ENCODE results near the gene ESAM.
A peak's percentile ranks its signal among the peaks of the same experiment; 100 is the strongest.

ESAM gene

DNA sequence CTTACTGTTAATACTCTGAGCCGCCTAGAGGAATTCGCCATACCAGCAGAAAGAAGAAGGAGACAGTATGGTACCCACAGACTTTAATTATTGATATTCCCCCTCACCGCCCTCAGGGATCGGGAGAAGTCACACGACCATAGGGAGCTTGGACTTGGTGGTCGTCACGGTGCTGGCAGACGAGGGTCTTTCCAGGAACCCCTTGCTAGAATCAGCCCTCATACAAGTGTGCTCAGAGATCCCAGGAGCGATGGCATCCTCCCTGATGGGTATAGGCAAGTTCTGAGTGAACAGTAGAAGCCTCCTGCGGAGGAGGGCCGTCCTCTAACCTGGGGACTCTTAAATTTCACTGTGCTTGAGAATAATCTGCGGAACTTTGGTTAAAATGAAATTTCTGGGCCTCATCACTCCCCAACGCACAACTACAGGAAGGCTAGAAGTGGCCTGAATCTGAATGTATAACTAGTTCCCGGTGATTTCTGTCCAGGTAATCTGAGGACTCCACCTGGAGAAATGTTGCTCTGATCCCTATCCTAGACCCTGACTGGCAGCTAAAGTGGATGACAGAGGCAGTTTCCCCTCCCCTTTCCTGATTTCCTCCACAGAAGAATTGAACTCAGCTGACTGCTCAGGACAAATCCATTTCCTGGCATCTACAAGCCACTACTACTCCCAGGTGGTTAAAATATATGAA, 14.5 kb downstream of the ESAM start:
- TF ChIP-seq CTCF (IDR thresholded peaks at IDR 0.05): no peak

DNA sequence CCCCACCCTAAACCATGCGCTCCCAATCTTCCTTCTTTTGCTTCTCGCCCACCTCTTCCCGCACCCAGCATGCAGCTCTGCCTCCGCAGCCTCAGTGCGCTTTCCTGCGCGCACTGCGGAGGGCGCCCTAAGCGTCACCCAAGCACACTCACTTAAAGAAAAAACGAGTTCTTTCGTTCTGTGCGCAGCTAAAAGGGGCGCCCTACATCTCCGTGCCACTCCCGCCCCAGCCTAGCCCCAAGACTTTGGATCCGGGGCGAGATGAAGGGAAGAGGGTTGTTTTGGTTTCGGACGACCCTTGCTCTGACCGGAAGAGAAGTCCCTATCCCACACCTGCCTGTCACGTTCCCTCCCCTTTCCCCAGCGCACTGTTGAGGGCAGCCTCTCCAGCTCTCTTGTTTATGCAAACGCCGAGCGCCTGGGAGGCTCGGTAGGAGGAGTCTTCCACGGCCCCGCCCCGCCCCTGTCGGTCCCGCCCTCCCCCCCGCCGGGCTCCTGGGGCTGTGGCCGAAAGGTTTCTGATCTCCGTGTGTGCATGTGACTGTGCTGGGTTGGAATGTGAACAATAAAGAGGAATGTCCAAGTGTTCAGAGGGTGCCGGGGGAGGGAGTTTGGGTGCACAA, 15.4 kb downstream of the ESAM start:
- TF ChIP-seq CTCF (IDR thresholded peaks at IDR 0.05): peak; percentile 81

DNA sequence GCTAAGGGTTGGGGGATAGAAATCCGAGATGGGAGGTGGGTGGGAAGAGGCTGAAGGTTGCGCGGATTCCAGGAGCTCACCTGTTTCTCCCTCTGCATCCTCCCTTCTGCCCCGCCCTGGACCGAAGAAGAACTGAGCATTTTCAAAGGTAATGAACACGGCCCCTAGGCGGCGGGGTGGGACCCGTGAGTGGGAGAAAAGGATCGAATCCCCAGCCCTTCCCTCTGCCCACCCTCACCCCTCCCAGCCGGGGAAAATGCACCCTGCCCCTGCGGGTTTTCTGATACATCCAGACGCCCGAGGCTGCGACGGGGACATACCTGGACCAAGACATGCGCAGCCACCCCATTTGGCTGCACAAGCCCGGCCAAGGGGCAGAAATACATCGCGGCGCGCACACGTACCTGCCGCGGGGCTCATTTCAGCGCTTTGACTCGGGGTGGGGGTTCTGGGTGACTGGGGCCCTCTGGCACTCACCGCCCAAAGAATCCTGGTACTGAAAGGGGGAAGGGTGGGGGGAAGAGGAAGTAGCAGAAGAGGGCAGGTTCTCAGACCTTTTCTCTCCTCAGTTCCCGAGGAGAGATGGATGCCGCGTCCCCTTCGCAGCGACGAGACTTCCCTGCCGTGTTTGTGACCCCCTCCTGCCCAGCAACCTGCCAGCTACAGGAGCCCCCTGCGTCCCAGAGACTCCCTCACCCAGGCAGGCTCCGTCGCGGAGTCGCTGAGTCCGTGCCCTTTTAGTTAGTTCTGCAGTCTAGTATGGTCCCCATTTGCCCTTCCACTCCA, 16.1 kb downstream of the ESAM start:
- peak; percentile 36 for TF ChIP-seq CTCF (IDR thresholded peaks at IDR 0.05)

DNA sequence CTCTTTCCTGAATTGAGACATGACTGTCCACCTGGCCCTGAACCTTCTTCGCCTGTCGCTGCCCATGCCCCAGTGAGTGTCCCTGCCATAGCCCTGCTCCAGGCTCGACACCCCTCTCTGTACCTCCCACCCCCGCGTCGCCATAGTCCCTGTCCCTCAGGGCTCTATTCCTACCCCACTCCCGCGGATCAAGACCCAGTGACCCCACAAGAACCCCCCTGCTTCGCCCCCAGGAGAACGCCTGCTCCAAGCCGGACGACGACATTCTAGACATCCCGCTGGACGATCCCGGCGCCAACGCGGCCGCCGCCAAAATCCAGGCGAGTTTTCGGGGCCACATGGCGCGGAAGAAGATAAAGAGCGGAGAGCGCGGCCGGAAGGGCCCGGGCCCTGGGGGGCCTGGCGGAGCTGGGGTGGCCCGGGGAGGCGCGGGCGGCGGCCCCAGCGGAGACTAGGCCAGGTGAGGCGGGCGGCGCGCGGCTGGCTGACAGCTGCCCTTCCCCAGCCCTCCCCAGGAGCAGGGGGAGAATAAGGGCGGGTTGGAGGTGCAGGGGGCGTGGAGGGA, 16.7 kb downstream of the ESAM start:
- no peak for TF ChIP-seq CTCF (IDR thresholded peaks at IDR 0.05)

DNA sequence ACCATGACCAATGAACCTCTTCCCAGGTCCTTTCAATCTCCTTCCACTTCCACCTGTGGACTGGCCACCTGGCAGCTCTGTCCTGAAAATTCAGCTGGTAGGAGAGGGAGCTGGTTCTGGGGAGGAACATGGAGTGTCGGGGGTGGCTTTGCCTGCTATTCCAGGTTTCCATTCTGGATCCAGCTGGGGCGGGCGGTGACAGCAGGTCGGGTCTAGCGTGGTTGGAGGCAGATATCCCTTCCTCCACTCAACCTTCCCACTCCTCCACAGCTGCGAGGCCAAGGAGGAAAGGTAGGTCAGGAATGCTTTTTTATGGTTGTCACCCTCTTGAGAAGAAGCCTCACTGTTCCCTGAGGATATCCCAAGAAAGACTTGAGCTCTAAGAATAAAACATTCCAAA, 19.0 kb downstream of the ESAM start:
- TF ChIP-seq CTCF (IDR thresholded peaks at IDR 0.05): no peak

GRCh38 chr11:124742555-124742954, 19.5 kb downstream of the ESAM start:
- no peak for TF ChIP-seq CTCF (IDR thresholded peaks at IDR 0.05)

DNA sequence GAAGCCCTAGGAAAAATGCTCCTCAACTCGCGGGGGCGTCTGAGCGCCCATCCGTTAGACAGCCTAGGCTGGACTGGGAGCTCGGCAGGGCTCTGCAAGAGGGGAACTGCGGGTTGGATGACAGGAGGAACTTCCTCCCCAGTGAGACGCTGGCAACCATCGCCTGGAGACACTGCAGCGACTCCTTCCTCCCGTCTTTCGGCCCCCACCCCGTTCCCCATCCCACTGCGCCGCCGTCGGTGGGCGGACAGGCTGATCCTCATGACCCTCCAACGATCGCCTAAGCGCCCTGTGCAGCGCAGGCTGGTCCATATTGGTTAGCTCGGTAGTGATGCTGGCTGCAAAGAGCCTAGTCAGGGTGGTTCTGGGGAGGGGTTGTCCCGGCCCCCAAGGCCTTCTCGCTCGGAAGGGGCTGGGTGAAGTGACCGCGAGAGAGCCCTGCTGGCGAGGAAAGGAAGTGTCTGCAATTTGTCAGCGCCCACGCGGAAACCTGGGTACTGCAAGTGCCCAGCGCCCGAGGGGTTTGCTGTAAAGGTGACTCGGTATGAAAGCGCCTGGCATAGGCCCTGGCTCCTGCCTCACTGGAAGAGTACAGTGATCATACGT, 21.7 kb downstream of the ESAM start:
- TF ChIP-seq CTCF (IDR thresholded peaks at IDR 0.05): peak; percentile 34; the same call in 1 of the 2 replicates

All from LNCAP (cell line).